Bronchial epithelial cell (primary cell): ENCODE data around the gene GUCA2A. TPM values are rescaled to one million over a fixed set of nuclear protein-coding genes. Genes with fewer than 3 reads are reported as not detected.
A peak's percentile ranks its signal among the peaks of the same experiment; 100 is the strongest.

ENCODE experiments used
- DNase-seq: peaks from one replicate; pipeline ENCODE4 v3.0.0-alpha.2; 2010; ENCODE audit warnings: low read depth
- FAIRE-seq: peaks from 2 replicates; lab custom pipeline; 2011; peaks lifted over from hg19 to GRCh38; lab: Jason Lieb, UNC
- H3K27me3 ChIP-seq: 2 replicates; pipeline ENCODE4 v1.5.1; 2011; ENCODE audit warnings: low read length; ENCODE audit not compliant: control insufficient read depth, insufficient read depth
- H3K36me3 ChIP-seq: 2 replicates; pipeline ENCODE4 v1.5.1; 2011; ENCODE audit warnings: low read length; ENCODE audit not compliant: control insufficient read depth, insufficient read depth
- H3K4me3 ChIP-seq: 2 replicates; pipeline ENCODE4 v1.5.1; 2011; ENCODE audit warnings: mild to moderate bottlenecking, low read depth, low read length, control low read depth
- total RNA-seq: library from RNA; depleted of rRNA; stranded (reverse); fragments of >200 nt; gene quantifications from 2 replicates; pipeline ENCODE4 v1.2.1, GENCODE V29; 2014
- TF ChIP-seq, protein P1 (sequence below): IDR thresholded peaks from 2 replicates; pipeline ENCODE4 v1.5.1; 2011; ENCODE audit warnings: mild to moderate bottlenecking, moderate library complexity, low read length, control low read depth, inconsistent platforms; ENCODE audit not compliant: insufficient read depth, severe bottlenecking

GUCA2A gene
- total RNA-seq, 1 donor from 2014 or later: not detected

DNA sequence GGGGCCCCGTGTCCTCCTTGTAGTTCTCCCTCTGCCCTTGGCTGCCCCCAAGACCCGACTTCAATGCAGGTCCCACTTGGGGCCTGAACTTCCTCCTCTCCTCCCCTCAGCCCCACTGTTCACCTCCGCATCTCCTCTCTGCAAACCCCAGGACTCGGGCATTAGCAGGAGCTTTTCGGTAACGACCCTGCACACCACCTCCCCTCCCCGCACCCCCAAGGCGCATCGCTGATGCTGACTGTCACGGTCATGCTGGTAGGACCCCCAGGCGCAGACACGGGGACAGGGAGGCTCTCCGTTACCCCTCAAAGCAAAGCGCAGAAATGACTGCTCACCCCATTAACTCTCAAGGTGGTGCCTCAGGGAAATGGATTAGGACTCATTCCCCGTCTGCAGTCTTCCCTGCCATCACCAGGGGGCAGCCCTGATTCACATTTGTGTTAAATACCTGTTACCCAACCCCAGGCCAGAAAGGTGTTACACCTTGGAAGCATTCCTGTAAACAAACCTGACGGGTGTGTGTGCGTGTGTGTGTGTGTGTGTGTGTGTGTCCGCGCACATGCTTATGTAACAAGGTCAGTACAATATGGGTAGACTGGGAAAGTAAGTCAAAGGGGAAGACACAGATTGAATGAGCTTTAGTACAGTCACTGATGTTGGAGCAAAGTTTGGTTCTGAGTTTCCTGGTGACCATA lies 17.8 kb downstream of the GUCA2A start:
- H3K27me3 ChIP-seq: no peaks in the 10 kb centered on the region
- no peak overlapping the region for H3K4me3 ChIP-seq
- FAIRE-seq (peak; percentile 90), DNase-seq (peak; percentile 77)
- TF ChIP-seq, protein P1, sequence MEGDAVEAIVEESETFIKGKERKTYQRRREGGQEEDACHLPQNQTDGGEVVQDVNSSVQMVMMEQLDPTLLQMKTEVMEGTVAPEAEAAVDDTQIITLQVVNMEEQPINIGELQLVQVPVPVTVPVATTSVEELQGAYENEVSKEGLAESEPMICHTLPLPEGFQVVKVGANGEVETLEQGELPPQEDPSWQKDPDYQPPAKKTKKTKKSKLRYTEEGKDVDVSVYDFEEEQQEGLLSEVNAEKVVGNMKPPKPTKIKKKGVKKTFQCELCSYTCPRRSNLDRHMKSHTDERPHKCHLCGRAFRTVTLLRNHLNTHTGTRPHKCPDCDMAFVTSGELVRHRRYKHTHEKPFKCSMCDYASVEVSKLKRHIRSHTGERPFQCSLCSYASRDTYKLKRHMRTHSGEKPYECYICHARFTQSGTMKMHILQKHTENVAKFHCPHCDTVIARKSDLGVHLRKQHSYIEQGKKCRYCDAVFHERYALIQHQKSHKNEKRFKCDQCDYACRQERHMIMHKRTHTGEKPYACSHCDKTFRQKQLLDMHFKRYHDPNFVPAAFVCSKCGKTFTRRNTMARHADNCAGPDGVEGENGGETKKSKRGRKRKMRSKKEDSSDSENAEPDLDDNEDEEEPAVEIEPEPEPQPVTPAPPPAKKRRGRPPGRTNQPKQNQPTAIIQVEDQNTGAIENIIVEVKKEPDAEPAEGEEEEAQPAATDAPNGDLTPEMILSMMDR: peak; percentile 90
- H3K36me3 ChIP-seq: no peaks in the 10 kb centered on the region

DNA sequence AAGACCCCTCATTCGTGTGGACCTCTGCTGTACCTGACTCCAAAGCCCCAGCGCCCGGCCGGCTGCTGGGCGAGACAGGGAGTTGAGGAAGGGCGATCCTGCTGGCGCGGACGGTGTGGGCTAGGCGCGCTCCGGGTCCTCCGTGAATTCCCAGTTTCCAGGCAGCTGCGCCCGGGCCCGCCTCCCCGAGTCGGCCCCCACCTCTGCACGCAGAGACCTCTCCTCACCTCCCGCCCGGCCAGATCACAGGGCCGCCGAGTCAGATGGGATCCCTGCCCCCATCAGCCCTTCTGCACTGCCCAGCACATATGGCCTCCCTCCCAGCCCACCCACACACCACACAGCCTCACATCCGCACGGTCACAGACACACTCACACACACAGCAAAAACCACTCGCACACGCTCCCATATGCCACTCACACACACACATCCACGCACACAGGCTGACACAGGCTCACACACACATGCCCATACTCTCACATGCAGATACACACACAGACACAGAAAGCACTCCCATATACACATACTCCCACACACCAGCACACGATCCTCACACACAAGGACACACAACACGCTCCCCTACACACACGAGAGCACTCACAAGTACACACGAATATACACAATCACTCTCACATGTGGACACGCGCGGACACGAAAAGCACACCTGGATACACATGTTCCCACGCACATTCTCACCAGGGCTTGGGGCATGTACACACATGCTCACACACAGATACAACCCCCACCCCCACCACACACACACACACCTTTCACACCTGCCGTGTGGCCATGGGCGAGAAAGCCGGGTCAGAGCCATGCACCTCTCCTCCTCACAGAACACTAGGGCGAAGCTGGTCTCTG lies 18.6 kb downstream of the GUCA2A start:
- DNase-seq (no peak), FAIRE-seq (peak; percentile 92)
- TF ChIP-seq, protein P1: no peak
- Histone ChIP-seq H3K27me3 (no peaks in the 10 kb centered on the region), H3K36me3 (no peaks in the 10 kb centered on the region), H3K4me3 (no peak overlapping the region)

DNA sequence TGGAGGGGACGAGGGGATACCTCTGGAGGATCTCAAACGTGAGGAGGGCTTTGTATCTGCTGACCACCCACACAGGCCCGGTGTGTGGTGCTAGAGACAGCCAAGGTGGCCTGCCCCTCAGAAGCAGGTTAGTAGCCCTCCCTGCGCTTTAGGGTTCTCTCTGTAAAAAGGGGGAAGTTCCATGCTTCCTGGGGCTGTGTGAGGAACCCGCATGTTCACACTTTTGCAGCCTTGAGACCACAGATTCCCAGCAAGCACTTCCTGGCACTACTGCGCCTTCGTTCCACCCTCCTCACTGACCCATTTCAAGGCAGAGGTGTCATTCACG lies 19.2 kb downstream of the GUCA2A start:
- DNase-seq: no peak
- no peak overlapping the region for H3K4me3 ChIP-seq
- H3K36me3 ChIP-seq: no peaks in the 10 kb centered on the region
- peak; percentile 55 for FAIRE-seq
- no peaks in the 10 kb centered on the region for H3K27me3 ChIP-seq
- TF ChIP-seq, protein P1: no peak

DNA sequence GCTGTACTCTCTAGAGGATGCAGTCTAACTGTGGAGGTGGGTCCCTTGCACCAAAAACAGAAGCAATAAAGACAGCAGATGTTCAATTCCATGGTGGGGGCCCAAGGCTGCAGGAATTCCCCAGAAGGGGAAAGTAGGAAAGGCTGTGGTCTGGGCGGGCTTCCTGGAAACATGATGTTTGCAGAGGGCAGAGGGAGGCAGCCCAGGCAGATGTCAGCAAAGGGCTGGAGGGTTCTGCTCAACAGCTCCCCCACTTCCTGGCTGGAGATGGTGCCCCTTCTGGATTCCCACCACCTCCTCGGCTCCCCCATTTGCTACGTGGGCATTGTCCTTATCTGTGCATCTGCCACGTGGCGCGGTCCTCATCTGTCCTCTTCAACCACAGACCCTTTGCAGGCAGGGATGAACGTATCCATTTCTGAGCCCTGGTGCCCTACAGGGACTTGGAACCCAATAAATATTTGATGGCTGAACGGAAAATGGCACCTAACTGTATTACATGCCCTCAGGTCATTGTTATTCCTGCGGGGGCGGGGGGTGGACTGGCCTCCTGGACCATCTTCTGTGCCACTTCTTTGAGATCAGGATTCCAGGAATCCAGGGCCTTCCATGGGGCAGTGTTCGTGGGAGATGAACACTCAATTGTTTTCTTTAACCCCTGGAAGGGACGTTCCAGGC lies 19.7 kb downstream of the GUCA2A start:
- FAIRE-seq (peak; percentile 47), DNase-seq (no peak)
- Histone ChIP-seq H3K27me3 (no peaks in the 10 kb centered on the region), H3K36me3 (no peaks in the 10 kb centered on the region), H3K4me3 (no peak overlapping the region)
- TF ChIP-seq, protein P1: no peak

DNA sequence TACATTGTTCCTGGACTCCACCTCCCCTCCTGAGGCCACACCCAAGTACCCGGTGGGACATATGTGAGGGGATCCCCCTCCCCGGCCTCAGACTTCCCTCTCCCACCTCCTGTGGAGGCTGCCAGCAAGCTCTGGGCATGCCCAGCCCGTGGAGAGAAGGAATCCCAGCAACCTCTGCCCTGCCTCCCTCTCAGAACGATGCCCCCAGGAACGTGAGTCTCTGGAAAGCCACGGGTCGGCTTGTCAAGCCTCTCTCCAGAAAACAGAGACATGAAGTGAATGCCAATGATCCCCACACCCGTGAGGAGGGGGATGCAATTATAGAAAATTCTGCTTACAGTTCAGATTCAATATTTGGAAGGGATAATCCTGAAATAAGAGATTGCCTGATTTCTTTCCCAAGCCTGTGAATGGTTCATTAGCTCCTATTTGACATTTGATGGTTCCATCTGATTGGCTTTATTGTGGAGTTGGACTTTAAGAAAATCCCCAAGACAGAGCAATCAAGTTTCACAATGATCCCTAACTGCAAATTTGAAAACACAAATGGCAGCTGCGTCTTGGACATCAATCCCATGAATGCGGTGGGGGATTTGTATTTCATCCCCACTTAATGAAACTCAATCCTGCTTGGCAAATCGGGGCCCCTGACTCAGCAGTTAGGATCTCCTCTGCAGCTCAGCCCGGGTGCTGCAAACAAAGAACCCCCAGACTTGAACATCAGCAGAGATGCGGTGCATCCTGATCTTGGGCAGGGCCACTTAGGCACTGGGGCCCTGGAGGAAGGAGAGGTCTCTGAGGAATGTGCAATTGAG lies 20.4 kb downstream of the GUCA2A start:
- FAIRE-seq (no peak), DNase-seq (no peak)
- H3K4me3 ChIP-seq: no peak overlapping the region
- TF ChIP-seq, protein P1: no peak
- H3K27me3 ChIP-seq: no peaks in the 10 kb centered on the region
- H3K36me3 ChIP-seq: no peaks in the 10 kb centered on the region
